Activated naive CD4-positive, alpha-beta T cell treated with anti-CD3 and anti-CD28 coated beads, Interleukin-2, amount 50 U/mL, for 72 hours (primary cell): ENCODE results near the gene FAM83G. TPM values are rescaled to one million over a fixed set of nuclear protein-coding genes. Genes with fewer than 3 reads are reported as not detected.
A peak's percentile ranks its signal among the peaks of the same experiment; 100 is the strongest.
"Not testable (repeated sequence)": the region's sequence is repeated elsewhere in the genome, so short reads cannot be mapped to it uniquely, and the experiment has no call there.

Source experiments
- ATAC-seq, 2 donors: fragments of 150-1000 bp; cut with Tn5 transposase; 2 replicates each; pipeline ENCODE4 v1.10.0; 2021; ENCODE audit warnings: mild to moderate bottlenecking in 2 of 2, moderate library complexity in 2 of 2
- DNase-seq, 2 donors: peaks; one replicate each; pipeline ENCODE4 v3.0.0; 2021 to 2022; ENCODE audit warnings: low spot score in 2 of 2
- H3K27ac Mint-ChIP-seq, 2 donors: one replicate each; pipeline ENCODE4 v1.8.0; 2022; ENCODE audit warnings: mild to moderate bottlenecking in 2 of 2, mixed read lengths in 2 of 2
- H3K36me3 Mint-ChIP-seq, 2 donors: one replicate each; pipeline ENCODE4 v1.8.0; 2022; ENCODE audit warnings: mixed read lengths in 2 of 2
- H3K9me3 Mint-ChIP-seq, 2 donors: one replicate each; pipeline ENCODE4 v1.8.0; 2022; ENCODE audit warnings: mixed read lengths in 2 of 2
- total RNA-seq, 2 donors: library from RNA; stranded (reverse); gene quantifications; one replicate each; pipeline ENCODE4 v1.2.3, GENCODE V29; 2022

FAM83G gene
- total RNA-seq, 2 donors from 2014 or later: 9.4 to 13.7 TPM

DNA sequence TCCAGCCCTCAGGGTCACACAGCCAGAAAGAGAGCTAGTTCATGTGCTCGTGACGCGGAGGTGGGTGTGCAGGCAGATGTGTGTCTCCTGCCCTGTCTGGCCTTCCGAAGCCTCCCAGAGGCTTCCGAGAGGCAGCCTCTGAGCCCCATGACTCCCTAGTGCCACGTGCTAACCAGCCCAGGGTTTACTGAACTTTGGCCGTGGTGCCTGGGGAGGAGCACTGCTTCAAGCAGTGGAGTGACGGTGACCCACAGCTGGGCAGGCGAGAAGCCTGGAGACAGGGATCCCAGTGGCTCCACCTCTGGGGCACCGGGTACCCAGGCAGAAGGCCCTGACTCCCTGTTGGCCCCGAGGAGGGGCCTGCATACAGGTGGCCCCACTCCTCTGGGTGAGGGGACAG is 24.1 kb upstream of the FAM83G start:
- DNase-seq, H3K36me3 Mint-ChIP-seq, H3K27ac Mint-ChIP-seq, H3K9me3 Mint-ChIP-seq, ATAC-seq: not testable (repeated sequence)

DNA sequence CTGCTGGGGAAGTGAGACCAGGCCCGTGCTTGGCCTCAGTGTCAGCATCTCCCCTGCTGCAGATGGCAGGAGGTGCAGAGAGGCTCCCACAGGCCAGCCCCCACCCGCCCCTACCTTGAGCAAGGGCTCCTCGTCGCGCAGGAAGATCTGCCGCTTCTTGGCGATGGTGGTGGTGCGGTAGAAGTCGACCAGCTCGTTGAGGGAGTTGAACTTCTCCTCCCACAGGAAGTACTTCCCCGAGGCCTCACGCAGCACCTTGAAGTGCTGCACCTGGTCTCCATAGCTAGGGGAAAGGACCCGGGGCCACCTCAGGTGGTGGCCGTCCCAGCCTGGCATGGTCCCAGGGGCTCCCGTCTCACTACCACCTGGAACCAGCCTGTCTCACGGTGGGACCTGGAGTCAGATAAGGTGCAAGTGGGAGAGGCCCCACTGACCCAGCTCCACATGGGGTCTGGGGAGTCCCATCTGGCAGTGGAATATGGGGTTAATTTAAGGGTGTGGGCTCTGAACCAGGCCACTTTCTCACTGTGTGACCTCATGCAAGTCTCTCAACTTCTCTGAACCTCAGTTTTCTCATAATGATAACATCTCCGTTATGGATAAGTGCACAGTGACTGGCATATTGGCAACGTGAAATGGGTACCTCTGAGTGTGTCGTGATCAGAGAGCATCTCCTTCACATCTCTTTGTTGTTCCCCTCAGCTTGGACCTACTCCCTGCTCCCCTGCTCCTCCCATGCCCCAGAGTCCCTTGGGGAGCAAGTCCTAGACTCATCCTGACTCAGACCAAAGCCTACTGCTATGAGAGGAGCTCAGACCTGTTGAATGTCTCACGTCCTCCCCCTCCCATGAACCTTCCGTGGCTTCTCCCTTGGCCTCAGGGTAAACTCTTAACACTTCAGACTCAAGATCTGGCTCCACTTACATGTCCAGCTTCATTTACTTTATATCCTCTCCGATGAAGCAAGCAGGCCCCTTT is 19.8 kb upstream of the FAM83G start:
- Mint-ChIP-seq H3K27ac (peak overlapping the region; percentile 36 to 92), H3K36me3 (peaks cover 0 to 6% of the 10 kb centered on the region in 2 donors), H3K9me3 (no peaks in the 10 kb centered on the region)
- ATAC-seq (peak; percentile 52 to 71), DNase-seq (no peak)

GRCh38 chr17:19023209-19023999 is 18.8 kb upstream of the FAM83G start:
- Mint-ChIP-seq H3K27ac (no peak overlapping the region), H3K9me3 (no peaks in the 10 kb centered on the region), H3K36me3 (peaks cover 0 to 6% of the 10 kb centered on the region in 2 donors)
- no peak for DNase-seq
- ATAC-seq: no peak

DNA sequence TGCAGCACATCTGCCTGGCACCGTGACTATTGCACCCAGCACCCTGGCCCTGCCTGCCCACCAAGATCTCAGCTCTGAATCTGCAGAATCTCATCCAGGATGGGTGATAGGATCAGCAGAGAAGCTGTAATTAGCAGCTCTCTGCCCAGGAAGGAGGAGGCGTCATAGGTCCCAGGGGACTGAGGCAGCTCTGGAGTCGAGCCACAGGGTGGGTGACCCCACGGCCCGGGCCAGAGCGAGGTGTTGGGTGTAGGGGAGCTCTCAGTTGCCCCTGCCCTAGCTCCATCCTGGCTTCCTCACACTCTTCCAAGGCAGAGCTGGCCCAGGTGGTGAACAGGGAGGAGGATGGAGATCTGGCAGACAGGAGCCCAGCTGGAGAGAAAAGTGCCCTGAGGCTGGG is 18.2 kb upstream of the FAM83G start:
- peak overlapping the region in 1 of 2 donors; percentile 23 for H3K27ac Mint-ChIP-seq
- H3K9me3 Mint-ChIP-seq: no peaks in the 10 kb centered on the region
- peaks cover 0 to 6% of the 10 kb centered on the region in 2 donors for H3K36me3 Mint-ChIP-seq
- no peak for ATAC-seq
- DNase-seq: no peak

DNA sequence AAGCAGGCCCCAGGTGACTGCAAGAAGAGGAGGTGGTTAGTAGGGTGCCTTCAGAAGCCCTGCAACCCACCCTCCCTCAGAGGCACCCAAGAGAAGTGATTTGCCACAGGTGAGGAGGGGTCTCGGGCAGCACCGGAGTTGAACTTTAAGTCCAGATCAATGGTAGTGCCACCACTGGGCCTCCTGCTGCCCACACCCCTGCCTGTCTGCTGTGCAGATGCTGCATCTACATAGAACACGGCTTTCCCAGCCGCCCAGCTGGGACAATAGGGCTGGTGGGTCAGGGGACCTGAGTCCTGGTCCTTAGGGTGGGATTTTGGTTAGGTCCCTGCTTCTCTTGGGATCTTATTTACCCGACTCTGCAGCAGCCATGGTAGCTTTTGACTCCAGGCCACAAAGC is 17.6 kb upstream of the FAM83G start:
- peaks cover 0 to 6% of the 10 kb centered on the region in 2 donors for H3K36me3 Mint-ChIP-seq
- no peak for ATAC-seq
- no peaks in the 10 kb centered on the region for H3K9me3 Mint-ChIP-seq
- no peak for DNase-seq
- H3K27ac Mint-ChIP-seq: no peak overlapping the region

GRCh38 chr17:19021622-19022083 is 17.1 kb upstream of the FAM83G start:
- no peaks in the 10 kb centered on the region for H3K9me3 Mint-ChIP-seq
- ATAC-seq (peak in 1 of 2 donors; percentile 34), DNase-seq (peak in 1 of 2 donors; percentile 56)
- peaks cover 0 to 6% of the 10 kb centered on the region in 2 donors for H3K36me3 Mint-ChIP-seq
- no peak overlapping the region for H3K27ac Mint-ChIP-seq

DNA sequence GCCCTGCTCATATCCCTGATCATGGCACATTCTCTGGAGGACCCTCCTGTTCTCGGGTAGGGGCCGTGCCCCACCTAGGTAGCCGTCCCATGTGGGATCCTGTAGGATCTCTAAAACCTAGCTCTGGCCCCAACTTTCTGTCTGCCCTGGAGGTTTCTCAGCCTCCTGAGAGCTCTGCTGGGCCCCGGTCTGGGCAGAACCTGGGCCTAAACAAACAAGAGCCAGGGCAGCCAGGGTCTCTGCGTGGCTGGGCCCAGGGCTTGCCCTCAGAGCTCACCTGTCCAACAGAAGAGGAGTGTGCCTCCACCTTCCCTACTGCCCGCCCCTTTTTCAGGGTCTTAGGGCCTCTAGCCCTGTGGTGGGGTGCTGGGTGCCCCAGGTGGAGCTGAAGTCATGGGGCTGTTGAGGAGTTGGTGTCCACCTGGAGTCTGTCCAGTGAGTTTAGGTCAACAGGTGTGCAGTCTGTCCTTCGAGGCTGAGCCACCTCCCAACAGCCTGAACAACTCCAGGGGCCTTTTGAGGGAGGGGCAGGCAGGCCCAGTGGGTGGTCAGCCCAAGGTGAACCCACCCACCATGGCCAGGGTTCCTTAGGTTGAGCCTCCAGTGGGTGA is 16.6 kb upstream of the FAM83G start:
- DNase-seq, ATAC-seq, H3K9me3 Mint-ChIP-seq, H3K36me3 Mint-ChIP-seq: not testable (repeated sequence)
- H3K27ac Mint-ChIP-seq: peak overlapping the region in 1 of 2 donors; percentile 60

- DNase-seq (no peak), ATAC-seq (no peak)
- peaks cover 0 to 5% of the 10 kb centered on the region in 2 donors for H3K36me3 Mint-ChIP-seq
- no peaks in the 10 kb centered on the region for H3K9me3 Mint-ChIP-seq
- peak overlapping the region; percentile 3 to 72 for H3K27ac Mint-ChIP-seq
Measured at GRCh38 chr17:19020016-19020415, 15.5 kb upstream of the FAM83G start.

DNA sequence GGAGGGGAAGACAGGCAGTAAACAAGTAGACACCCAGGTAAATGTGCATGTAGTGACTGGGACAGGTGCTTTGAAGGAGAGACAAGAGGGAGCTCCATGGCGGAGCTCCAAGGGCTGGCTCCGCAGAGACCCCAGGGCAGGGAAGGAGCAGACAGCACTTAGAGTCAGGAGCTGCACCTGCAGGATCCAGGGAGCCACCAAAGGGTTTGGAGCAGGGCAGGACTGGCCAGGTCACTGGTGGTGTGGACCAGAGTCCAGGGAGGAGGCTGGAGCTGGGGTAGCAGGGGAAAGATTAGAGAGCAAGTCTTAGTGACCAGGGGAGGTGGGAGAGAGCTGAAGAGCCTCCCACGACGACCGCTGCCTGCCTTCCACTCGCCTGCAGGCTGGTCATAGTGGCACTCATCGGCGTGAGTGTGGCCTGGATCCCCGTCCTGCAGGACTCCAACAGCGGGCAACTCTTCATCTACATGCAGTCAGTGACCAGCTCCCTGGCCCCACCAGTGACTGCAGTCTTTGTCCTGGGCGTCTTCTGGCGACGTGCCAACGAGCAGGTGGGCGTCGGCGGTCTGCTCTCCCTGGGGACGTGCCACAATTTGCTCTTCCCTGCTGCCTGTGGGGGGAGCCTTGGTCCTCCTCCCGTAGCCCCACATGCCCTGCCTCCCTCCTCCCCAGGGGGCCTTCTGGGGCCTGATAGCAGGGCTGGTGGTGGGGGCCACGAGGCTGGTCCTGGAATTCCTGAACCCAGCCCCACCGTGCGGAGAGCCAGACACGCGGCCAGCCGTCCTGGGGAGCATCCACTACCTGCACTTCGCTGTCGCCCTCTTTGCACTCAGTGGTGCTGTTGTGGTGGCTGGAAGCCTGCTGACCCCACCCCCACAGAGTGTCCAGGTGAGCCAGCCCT is 14.7 kb upstream of the FAM83G start:
- Mint-ChIP-seq H3K9me3 (no peaks in the 10 kb centered on the region), H3K36me3 (no peaks in the 10 kb centered on the region), H3K27ac (peak overlapping the region; percentile 3 to 16)
- ATAC-seq: no peak
- DNase-seq: no peak

- no peak for ATAC-seq
- H3K27ac Mint-ChIP-seq: peak overlapping the region in 1 of 2 donors; percentile 87
Measured at GRCh38 chr17:19018600-19018950, 14.0 kb upstream of the FAM83G start.

GRCh38 chr17:19017804-19018599 is 13.4 kb upstream of the FAM83G start:
- no peaks in the 10 kb centered on the region for H3K9me3 Mint-ChIP-seq
- peak overlapping the region in 1 of 2 donors; percentile 87 for H3K27ac Mint-ChIP-seq
- no peaks in the 10 kb centered on the region for H3K36me3 Mint-ChIP-seq
- ATAC-seq: no peak
- DNase-seq: no peak

More at GRCh38 chr17:19018600-19018950, 14.0 kb upstream of the FAM83G start:
- Mint-ChIP-seq H3K36me3 (no peaks in the 10 kb centered on the region), H3K9me3 (no peaks in the 10 kb centered on the region)
- no peak for DNase-seq

DNA sequence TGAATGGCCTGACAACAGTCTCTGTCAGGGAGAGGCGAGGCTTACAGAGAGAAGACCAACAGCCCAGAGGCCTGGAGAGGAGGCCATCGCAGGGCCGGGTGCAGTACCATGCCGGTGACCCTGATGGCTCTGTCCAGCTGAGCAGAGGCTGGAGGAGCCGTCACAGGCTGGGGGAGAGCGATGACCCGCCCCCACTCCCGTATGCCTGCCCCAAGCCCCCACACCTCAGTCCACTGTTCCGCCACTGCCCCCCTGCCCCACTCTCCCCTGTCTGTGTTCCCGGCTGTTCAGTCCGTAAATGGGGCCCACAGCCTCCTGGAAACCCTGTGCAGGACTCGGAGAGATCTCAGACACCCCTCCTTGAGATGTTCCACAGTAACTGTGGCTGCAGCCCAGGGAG is 12.8 kb upstream of the FAM83G start:
- Mint-ChIP-seq H3K27ac (peak overlapping the region in 1 of 2 donors; percentile 87), H3K9me3 (no peaks in the 10 kb centered on the region), H3K36me3 (no peaks in the 10 kb centered on the region)
- ATAC-seq (no peak), DNase-seq (no peak)

DNA sequence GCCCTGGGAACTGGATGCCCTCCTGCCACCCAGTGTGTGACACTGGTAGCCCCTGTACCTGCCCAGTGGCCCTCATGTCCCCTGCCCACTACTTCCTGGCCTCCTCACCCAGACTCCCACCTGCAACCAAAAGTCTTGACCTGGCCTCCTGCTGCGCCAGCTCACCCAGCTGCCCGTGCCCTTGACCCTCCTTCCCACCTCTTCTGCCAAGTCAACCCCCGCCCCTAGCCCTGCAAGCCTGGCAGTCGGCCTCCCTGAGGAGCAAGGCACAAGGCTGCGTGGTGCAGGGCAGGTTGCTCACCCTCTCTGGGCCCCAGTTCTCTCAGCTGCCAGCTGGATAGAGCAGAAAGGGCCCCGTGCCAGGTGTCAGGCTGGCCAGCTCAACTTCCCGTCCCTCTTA is 12.3 kb upstream of the FAM83G start:
- Mint-ChIP-seq H3K27ac (peak overlapping the region; percentile 50 to 87), H3K36me3 (no peaks in the 10 kb centered on the region), H3K9me3 (no peaks in the 10 kb centered on the region)
- no peak for DNase-seq
- no peak for ATAC-seq

- ATAC-seq: no peak
- Mint-ChIP-seq H3K27ac (peak overlapping the region; percentile 62 to 87), H3K9me3 (no peaks in the 10 kb centered on the region), H3K36me3 (no peaks in the 10 kb centered on the region)
- no peak for DNase-seq
Measured at GRCh38 chr17:19016297-19016696, 11.7 kb upstream of the FAM83G start.

- Mint-ChIP-seq H3K9me3 (no peaks in the 10 kb centered on the region), H3K27ac (no peak overlapping the region), H3K36me3 (no peaks in the 10 kb centered on the region)
- no peak for ATAC-seq
- DNase-seq: no peak
Measured at GRCh38 chr17:19015428-19015827, 10.9 kb upstream of the FAM83G start.
